Thyroid gland (tissue), 4 donors: Measurements from ENCODE around the gene PEX11G. TPM values are rescaled to one million over a fixed set of nuclear protein-coding genes. Genes with fewer than 3 reads are reported as not detected.
"Not testable (repeated sequence)": the region's sequence is repeated elsewhere in the genome, so short reads cannot be mapped to it uniquely, and the experiment has no call there.

Experiments
- DNase-seq, 2 donors: peaks; one replicate each; pipeline ENCODE4 v3.0.0-alpha.2; 2019
- H3K27ac ChIP-seq, 3 donors: fragments of 200-600 bp; sonication (generic); 1 replicate in 2 of 3; 2 replicates in 1 of 3; pipeline ENCODE4 v1.5.1; 2016 to 2019; ENCODE audit warnings: mild to moderate bottlenecking in 1 of 3, moderate library complexity in 1 of 3
- H3K27me3 ChIP-seq: fragments of 200-600 bp; sonication (generic); one replicate; pipeline ENCODE4 v1.5.1; 2019
- H3K36me3 ChIP-seq, 2 donors: fragments of 200-600 bp; sonication (generic); one replicate each; pipeline ENCODE4 v1.5.1; 2016 to 2019
- H3K4me1 ChIP-seq, 2 donors: fragments of 200-600 bp; sonication (generic); one replicate each; pipeline ENCODE4 v1.5.1; 2017 to 2019
- H3K4me3 ChIP-seq, 3 donors: fragments of 200-600 bp; sonication (generic); replicated peaks in 1 of 3; 1 replicate in 2 of 3; 2 replicates in 1 of 3; pipeline ENCODE4 v1.5.1; 2016; ENCODE audit warnings: mild to moderate bottlenecking in 1 of 3
- H3K9me3 ChIP-seq: fragments of 200-600 bp; sonication (generic); one replicate; pipeline ENCODE4 v1.5.1; 2017
- CTCF ChIP-seq, 6 experiments: fragments of 200-600 bp in 3 of 6; fragments of 450-650 bp in 3 of 6; sonication (generic) in 3 of 6; IDR thresholded peaks; one replicate each; pipeline ENCODE4 v1.5.1; 2016 to 2019; ENCODE audit warnings: antibody characterized with exemption in 6 of 6, mild to moderate bottlenecking in 2 of 6, inconsistent platforms in 1 of 6, moderate library complexity in 1 of 6
- POLR2A ChIP-seq, 2 donors: fragments of 450-650 bp; IDR thresholded peaks; one replicate each; pipeline ENCODE4 v1.6.1; 2017; ENCODE audit warnings: antibody characterized with exemption in 2 of 2, mild to moderate bottlenecking in 2 of 2, moderate library complexity in 1 of 2
- WGBS, 2 donors: methylation state at CpG; one replicate each; pipeline ENCODE4 v1.1.5; 2017; 5-methylcytosine and 5-hydroxymethylcytosine counted together
- intact Hi-C: fragments of 100-400 bp; cut with DNase I; formaldehyde crosslinking; loops from one replicate; pipeline ENCODE4 v1.15.1; 2023
- total RNA-seq, 4 donors: library from RNA; depleted of rRNA; stranded (reverse); fragments of >200 nt; gene quantifications; one replicate each; pipeline ENCODE4 v1.2.3, GENCODE V29; 2016

PEX11G gene
- total RNA-seq, 4 donors from 2014 or later, result 2.3 to 11.5 (median 5.5) TPM

DNA sequence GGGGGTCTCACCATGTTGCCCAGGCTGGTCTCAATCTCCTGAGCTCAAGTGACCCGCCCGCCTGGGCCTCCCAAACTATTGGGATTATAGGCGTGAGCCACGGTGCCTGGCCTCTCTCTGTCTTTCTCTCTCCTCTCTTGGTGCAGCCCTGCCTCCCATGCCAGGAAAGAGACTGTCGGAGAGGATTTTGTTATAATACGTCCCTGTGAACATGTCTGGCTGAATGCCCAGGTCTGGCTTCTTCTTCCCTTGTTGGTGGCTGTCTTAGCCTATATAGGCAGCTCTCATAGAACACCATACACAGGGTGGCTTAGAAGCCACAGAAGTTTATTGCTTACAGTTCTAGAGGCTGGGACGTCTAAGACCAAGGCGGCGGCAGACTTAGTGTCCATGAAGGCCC lies 46.4 kb downstream of the PEX11G start:
- 83% methylated on average over 9 of the region's 9 CpGs for WGBS, 2 donors
- intact Hi-C loops, result no loop called here
- H3K9me3 ChIP-seq, result no peaks in the 10 kb centered on the region
- TF ChIP-seq CTCF (IDR thresholded peaks at IDR 0.05) (no peak), POLR2A (IDR thresholded peaks at IDR 0.05) (no peak)
- no peak overlapping the region for H3K27ac ChIP-seq
- no peaks in the 10 kb centered on the region for H3K27me3 ChIP-seq
- peak in 1 of 2 donors; percentile 8 for DNase-seq
- H3K4me1 ChIP-seq, result no peaks in the 10 kb centered on the region
- peaks cover 27 to 36% of the 10 kb centered on the region in 2 donors for H3K36me3 ChIP-seq
- H3K4me3 ChIP-seq, result no peak overlapping the region

DNA sequence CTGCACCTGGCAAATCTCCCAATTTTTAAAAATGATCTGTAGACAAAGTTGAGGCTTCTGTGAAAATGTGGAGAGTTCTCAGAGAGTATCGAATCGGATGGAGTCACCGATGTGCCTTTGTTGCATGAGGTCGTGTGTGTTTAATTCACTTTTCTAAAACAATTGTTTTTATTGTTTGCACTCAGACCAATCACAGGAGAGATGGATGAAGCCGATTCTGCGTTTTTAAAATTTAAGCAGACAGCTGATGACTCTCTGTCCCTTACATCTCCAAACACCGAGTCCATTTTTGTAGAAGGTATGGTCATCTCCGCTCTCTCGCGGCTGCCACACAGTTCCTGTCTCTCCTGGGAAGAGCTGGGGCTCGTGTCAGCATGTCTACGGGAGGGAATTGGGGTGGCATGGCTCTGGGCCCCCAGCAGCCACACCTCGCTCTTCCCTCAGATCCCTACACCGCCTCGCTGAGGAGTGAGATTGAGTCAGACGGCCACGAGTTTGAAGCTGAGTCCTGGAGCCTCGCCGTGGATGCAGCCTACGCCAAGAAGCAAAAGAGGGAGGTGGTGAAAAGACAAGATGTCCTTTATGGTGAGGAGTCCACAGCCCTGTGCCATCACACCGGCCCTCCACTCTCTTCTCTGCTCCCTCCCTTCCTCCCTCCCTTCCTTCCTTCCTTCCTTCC lies 47.2 kb downstream of the PEX11G start:
- no peak overlapping the region for H3K4me3 ChIP-seq
- intact Hi-C loops, result no loop called here
- WGBS, 2 donors, result 94% methylated on average over 21 of the region's 21 CpGs

GRCh38 chr19:7440188-7440975 lies 48.5 kb downstream of the PEX11G start:
- Histone ChIP-seq H3K36me3 (peaks cover 20 to 32% of the 10 kb centered on the region in 2 donors), H3K4me1 (no peaks in the 10 kb centered on the region), H3K4me3 (no peak overlapping the region), H3K27ac (no peak overlapping the region), H3K27me3 (no peaks in the 10 kb centered on the region), H3K9me3 (no peaks in the 10 kb centered on the region)
- 89% methylated on average over 36 to 37 of the region's 43 CpGs for WGBS, 2 donors
- TF ChIP-seq CTCF (IDR thresholded peaks at IDR 0.05) (no peak), POLR2A (IDR thresholded peaks at IDR 0.05) (no peak)
- DNase-seq, result no peak
- intact Hi-C loops, result no loop called here

More for the DNA sequence above, 47.2 kb downstream of the PEX11G start:
- H3K9me3 ChIP-seq, result no peaks in the 10 kb centered on the region
- H3K27me3 ChIP-seq, result no peaks in the 10 kb centered on the region
- no peaks in the 10 kb centered on the region for H3K4me1 ChIP-seq
- H3K27ac ChIP-seq, result no peak overlapping the region
- no peak for DNase-seq
- peaks cover 21 to 32% of the 10 kb centered on the region in 2 donors for H3K36me3 ChIP-seq
- TF ChIP-seq CTCF (IDR thresholded peaks at IDR 0.05) (no peak), POLR2A (IDR thresholded peaks at IDR 0.05) (no peak)

- peaks cover 4 to 5% of the 10 kb centered on the region in 2 donors for H3K36me3 ChIP-seq
- TF ChIP-seq CTCF (IDR thresholded peaks at IDR 0.05), result no peak
- TF ChIP-seq POLR2A (IDR thresholded peaks at IDR 0.05), result no peak
- no peak overlapping the region for H3K27ac ChIP-seq
- no peaks in the 10 kb centered on the region for H3K9me3 ChIP-seq
- H3K4me1 ChIP-seq, result no peaks in the 10 kb centered on the region
- intact Hi-C loops, result no loop called here
- no peaks in the 10 kb centered on the region for H3K27me3 ChIP-seq
- 93 to 100% methylated on average over 3 of the region's 3 CpGs for WGBS, 2 donors
- H3K4me3 ChIP-seq, result no peak overlapping the region
- DNase-seq, result no peak
Measured at GRCh38 chr19:7435586-7435985, 53.2 kb downstream of the PEX11G start.

GRCh38 chr19:7434391-7434790 lies 54.4 kb downstream of the PEX11G start:
- Histone ChIP-seq H3K36me3 (no peaks in the 10 kb centered on the region), H3K9me3 (no peaks in the 10 kb centered on the region), H3K27ac (no peak overlapping the region), H3K4me1 (no peaks in the 10 kb centered on the region), H3K4me3 (no peak overlapping the region), H3K27me3 (no peaks in the 10 kb centered on the region)
- 90 to 91% methylated on average over 10 of the region's 10 CpGs for WGBS, 2 donors
- DNase-seq, result no peak
- TF ChIP-seq CTCF (IDR thresholded peaks at IDR 0.05), result no peak
- TF ChIP-seq POLR2A (IDR thresholded peaks at IDR 0.05), result no peak
- intact Hi-C loops, result no loop called here

- H3K27me3 ChIP-seq, intact Hi-C loops, H3K27ac ChIP-seq, H3K36me3 ChIP-seq, H3K9me3 ChIP-seq, H3K4me3 ChIP-seq, H3K4me1 ChIP-seq, DNase-seq: not testable (repeated sequence)
- WGBS, 2 donors, result 89 to 90% methylated on average over 7 of the region's 7 CpGs
Measured at GRCh38 chr19:7433456-7433855, 55.4 kb downstream of the PEX11G start.
